A673 (cell line): Measurements from ENCODE around the gene FAM20A. TPM values are rescaled to one million over a fixed set of nuclear protein-coding genes. Genes with fewer than 3 reads are reported as not detected.
"Not testable (repeated sequence)": the region's sequence is repeated elsewhere in the genome, so short reads cannot be mapped to it uniquely, and the experiment has no call there.

Experiments used
- BruUV-seq: library from RNA; stranded (reverse); fragments of 400-500 nt; replicated peaks from 2 replicates; lab custom pipeline; 2021; lab: Mats Ljungman, UMichigan
- CTCF ChIA-PET: fragments of 300-600 bp; sonication (Branson Sonifier 250); formaldehyde crosslinking; loops from one replicate; lab custom pipeline; 2022; ENCODE audit warnings: antibody characterized with exemption; lab: Charles Lee
- POLR2A ChIA-PET: fragments of 300-600 bp; sonication (Branson Sonifier 250); formaldehyde crosslinking; loops from one replicate; lab custom pipeline; 2022; ENCODE audit warnings: antibody characterized with exemption; ENCODE audit not compliant: low non-redundant PET; lab: Charles Lee
- DNase-seq: peaks from one replicate; pipeline ENCODE4 v3.0.0-alpha.2; 2015; ENCODE audit warnings: low spot score
- H3K27ac ChIP-seq: fragments of 200-600 bp; sonication (generic); 2 replicates; pipeline ENCODE4 v1.5.1; 2016; ENCODE audit warnings: mixed run types, low read depth, mild to moderate bottlenecking, mixed read lengths, antibody characterized with exemption, low read length; ENCODE audit not compliant: poor library complexity, severe bottlenecking
- H3K27me3 ChIP-seq: fragments of 200-600 bp; sonication (generic); replicated peaks from 2 replicates; pipeline ENCODE4 v1.6.1; 2017; ENCODE audit warnings: mixed run types, low read depth, mild to moderate bottlenecking, mixed read lengths, antibody characterized with exemption, low read length; ENCODE audit not compliant: insufficient read depth, poor library complexity
- H3K36me3 ChIP-seq: fragments of 200-600 bp; sonication (generic); 2 replicates; pipeline ENCODE4 v1.6.1; 2016; ENCODE audit warnings: mixed run types, mild to moderate bottlenecking, mixed read lengths, antibody characterized with exemption, low read length; ENCODE audit not compliant: insufficient read depth, poor library complexity, severe bottlenecking
- H3K4me1 ChIP-seq: fragments of 200-600 bp; sonication (generic); 2 replicates; pipeline ENCODE4 v1.6.1; 2017; ENCODE audit warnings: mixed run types, mild to moderate bottlenecking, mixed read lengths, antibody characterized with exemption, low read length; ENCODE audit not compliant: insufficient read depth, poor library complexity, severe bottlenecking
- H3K4me3 ChIP-seq: fragments of 200-600 bp; sonication (generic); 2 replicates; pipeline ENCODE4 v1.5.1; 2016; ENCODE audit warnings: low read depth, mixed run types, mild to moderate bottlenecking, mixed read lengths, low read length; ENCODE audit not compliant: poor library complexity, severe bottlenecking
- H3K9me3 ChIP-seq: fragments of 200-600 bp; sonication (generic); 2 replicates; pipeline ENCODE4 v1.6.1; 2016; ENCODE audit warnings: mixed run types, low read depth, mild to moderate bottlenecking, mixed read lengths, antibody characterized with exemption, low read length; ENCODE audit not compliant: poor library complexity, severe bottlenecking
- EZH2 ChIP-seq: fragments of 200-600 bp; sonication (generic); IDR thresholded peaks from 2 replicates; pipeline ENCODE4 v1.6.1; 2017; ENCODE audit warnings: borderline replicate concordance, low read depth, mild to moderate bottlenecking, mixed read lengths, antibody characterized with exemption, low read length; ENCODE audit not compliant: poor library complexity, severe bottlenecking
- intact Hi-C: fragments of 100-400 bp; cut with micrococcal nuclease; formaldehyde crosslinking; loops from one replicate; pipeline ENCODE4 v1.10.0; 2022; ENCODE audit not compliant: unreplicated experiment
- total RNA-seq: library from RNA; stranded (reverse); gene quantifications from 2 replicates; pipeline ENCODE4 v1.2.3, GENCODE V29; 2021
- TF ChIP-seq, protein P1 (sequence below): fragments of 300-800, 200-600 bp; sonication (generic); conservative IDR thresholded peaks from 2 replicates; pipeline ENCODE4 v1.5.1; 2017; ENCODE audit warnings: low read depth, mild to moderate bottlenecking, antibody characterized with exemption, low read length, moderate library complexity, mixed read lengths

Gene FAM20A
- total RNA-seq, 1 experiment from 2014 or later = not detected

- H3K27me3 ChIP-seq = no peaks in the 10 kb centered on the region
- no peak for DNase-seq
- intact Hi-C loops = no loop called here
- H3K4me3 ChIP-seq = no peak overlapping the region
- H3K9me3 ChIP-seq = no peaks in the 10 kb centered on the region
- BruUV-seq = no TSS peak
- POLR2A ChIA-PET = no interaction called here
- CTCF ChIA-PET = no interaction called here
- peaks cover 51% of the 10 kb centered on the region for H3K36me3 ChIP-seq
- no peak overlapping the region for H3K27ac ChIP-seq
- H3K4me1 ChIP-seq = no peaks in the 10 kb centered on the region
- TF ChIP-seq, protein P1, sequence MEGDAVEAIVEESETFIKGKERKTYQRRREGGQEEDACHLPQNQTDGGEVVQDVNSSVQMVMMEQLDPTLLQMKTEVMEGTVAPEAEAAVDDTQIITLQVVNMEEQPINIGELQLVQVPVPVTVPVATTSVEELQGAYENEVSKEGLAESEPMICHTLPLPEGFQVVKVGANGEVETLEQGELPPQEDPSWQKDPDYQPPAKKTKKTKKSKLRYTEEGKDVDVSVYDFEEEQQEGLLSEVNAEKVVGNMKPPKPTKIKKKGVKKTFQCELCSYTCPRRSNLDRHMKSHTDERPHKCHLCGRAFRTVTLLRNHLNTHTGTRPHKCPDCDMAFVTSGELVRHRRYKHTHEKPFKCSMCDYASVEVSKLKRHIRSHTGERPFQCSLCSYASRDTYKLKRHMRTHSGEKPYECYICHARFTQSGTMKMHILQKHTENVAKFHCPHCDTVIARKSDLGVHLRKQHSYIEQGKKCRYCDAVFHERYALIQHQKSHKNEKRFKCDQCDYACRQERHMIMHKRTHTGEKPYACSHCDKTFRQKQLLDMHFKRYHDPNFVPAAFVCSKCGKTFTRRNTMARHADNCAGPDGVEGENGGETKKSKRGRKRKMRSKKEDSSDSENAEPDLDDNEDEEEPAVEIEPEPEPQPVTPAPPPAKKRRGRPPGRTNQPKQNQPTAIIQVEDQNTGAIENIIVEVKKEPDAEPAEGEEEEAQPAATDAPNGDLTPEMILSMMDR = no peak
- TF ChIP-seq EZH2 = no peak
Measured at GRCh38 chr17:68519911-68520310, 81.3 kb downstream of the FAM20A start.

DNA sequence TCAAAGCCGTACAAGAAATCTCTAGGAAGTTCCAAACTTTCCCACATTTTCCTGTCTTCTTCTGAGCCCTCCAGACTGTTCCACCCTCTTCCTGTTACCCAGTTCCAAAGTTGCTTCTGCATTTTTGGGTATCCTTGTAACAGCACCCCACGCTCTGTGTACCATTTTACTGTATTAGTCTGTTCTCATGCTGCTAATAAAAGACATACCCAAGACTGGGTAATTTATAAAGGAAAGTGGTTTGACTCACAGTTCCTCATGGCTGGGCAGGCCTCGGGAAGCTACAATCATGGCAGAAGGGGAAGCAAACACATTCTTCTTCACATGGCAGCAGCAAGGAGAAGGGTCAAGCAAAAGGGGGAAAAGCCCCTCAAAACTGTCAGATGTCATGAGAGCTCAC, 82.1 kb downstream of the FAM20A start:
- H3K9me3 ChIP-seq, DNase-seq, H3K27me3 ChIP-seq, BruUV-seq, POLR2A ChIA-PET, intact Hi-C loops, H3K4me3 ChIP-seq, H3K27ac ChIP-seq, CTCF ChIA-PET, H3K4me1 ChIP-seq: not testable (repeated sequence)
- peaks cover 46% of the 10 kb centered on the region for H3K36me3 ChIP-seq

DNA sequence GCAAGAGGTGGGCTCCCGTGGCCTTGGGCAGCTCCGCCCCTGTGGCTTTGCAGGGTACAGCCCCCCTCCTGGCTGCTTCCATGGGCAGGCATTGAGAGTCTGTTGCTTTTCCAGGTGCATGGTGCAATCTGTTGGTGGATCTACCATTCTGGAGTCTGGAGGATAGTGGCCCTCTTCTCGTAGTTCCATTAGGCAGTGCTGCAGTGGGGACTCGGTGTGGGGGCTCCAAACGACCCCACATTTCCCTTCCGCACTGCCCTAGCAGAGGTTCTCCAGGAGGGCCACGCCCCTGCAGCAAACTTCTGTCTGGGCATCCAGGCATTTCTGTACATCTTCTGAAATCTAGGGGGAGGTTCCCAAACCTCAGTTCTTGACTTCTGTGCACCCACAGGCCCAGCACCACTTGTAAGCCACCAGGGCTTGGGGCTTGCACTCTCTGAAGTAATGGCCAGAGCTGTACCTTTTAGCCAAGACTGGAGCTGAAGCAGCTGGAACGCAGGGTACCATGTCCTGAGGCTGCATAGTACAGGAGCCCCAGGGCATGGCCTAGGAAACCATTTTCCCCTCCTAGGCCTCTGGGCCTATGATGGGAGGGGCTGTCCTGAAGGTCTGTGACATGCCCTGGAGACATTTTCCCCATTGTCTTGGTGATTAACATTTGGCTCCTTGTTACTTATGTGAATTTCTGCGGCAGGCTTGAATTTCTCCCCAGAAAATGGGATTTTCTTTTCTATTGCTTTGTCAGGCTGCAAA, 82.9 kb downstream of the FAM20A start:
- Histone ChIP-seq H3K9me3 (no peaks in the 10 kb centered on the region), H3K36me3 (peaks cover 38% of the 10 kb centered on the region), H3K27ac (no peak overlapping the region), H3K4me1 (peaks cover 7% of the 10 kb centered on the region), H3K27me3 (no peaks in the 10 kb centered on the region), H3K4me3 (no peak overlapping the region)
- intact Hi-C loops = no loop called here
- no peak for TF ChIP-seq EZH2
- TF ChIP-seq, protein P1 = no peak
- BruUV-seq = no TSS peak
- DNase-seq = no peak
- POLR2A ChIA-PET = no interaction called here
- CTCF ChIA-PET = no interaction called here

- CTCF ChIA-PET, BruUV-seq, H3K27ac ChIP-seq, POLR2A ChIA-PET, intact Hi-C loops, DNase-seq, H3K4me3 ChIP-seq, H3K4me1 ChIP-seq, H3K9me3 ChIP-seq, H3K27me3 ChIP-seq: not testable (repeated sequence)
- peaks cover 35% of the 10 kb centered on the region for H3K36me3 ChIP-seq
Measured at GRCh38 chr17:68517605-68518004, 83.6 kb downstream of the FAM20A start.
